CD4-positive, CD25-positive, alpha-beta regulatory T cell (primary cell): ENCODE data around the gene ANKRD31. TPM values are rescaled to one million over a fixed set of nuclear protein-coding genes. Genes with fewer than 3 reads are reported as not detected.

Experiments
- ATAC-seq, 2 donors: fragments of 150-1000 bp; cut with Tn5 transposase; one replicate each; pipeline ENCODE4 v1.10.0; 2021; ENCODE audit warnings: low read depth in 2 of 2, moderate number of reproducible peaks in 2 of 2, moderate library complexity in 1 of 2
- DNase-seq, 3 donors: peaks; one replicate each; pipeline versions ENCODE4 v3.0.0 to v3.0.0-alpha.2; 2012 to 2022; ENCODE audit warnings: mixed read lengths in 1 of 3
- H3K27ac ChIP-seq: one replicate; pipeline ENCODE4 v1.7.0; 2013; ENCODE audit warnings: mild to moderate bottlenecking, low read length; ENCODE audit not compliant: insufficient read depth, poor library complexity, severe bottlenecking
- H3K27me3 ChIP-seq: one replicate; pipeline ENCODE4 v1.7.0; 2013; ENCODE audit warnings: low read length; ENCODE audit not compliant: control insufficient read depth, insufficient read depth
- H3K36me3 ChIP-seq: one replicate; pipeline ENCODE4 v1.7.0; 2013; ENCODE audit warnings: mild to moderate bottlenecking, low read length, moderate library complexity; ENCODE audit not compliant: control insufficient read depth, insufficient read depth
- H3K4me1 ChIP-seq: 2 replicates; pipeline ENCODE4 v1.7.0; 2013; ENCODE audit warnings: mild to moderate bottlenecking, low read length; ENCODE audit not compliant: insufficient read depth, control insufficient read depth, poor library complexity, severe bottlenecking
- H3K4me3 ChIP-seq: one replicate; pipeline ENCODE4 v1.7.0; 2013; ENCODE audit warnings: low read depth, mild to moderate bottlenecking, low read length, moderate library complexity
- H3K9me3 ChIP-seq, 2 experiments: 1 replicate in 1 of 2; 2 replicates in 1 of 2; pipeline ENCODE4 v1.7.0; 2013; ENCODE audit warnings: low read length in 2 of 2, mild to moderate bottlenecking in 1 of 2, moderate library complexity in 1 of 2; ENCODE audit not compliant: control insufficient read depth in 2 of 2
- H3K27ac Mint-ChIP-seq, 3 donors: one replicate each; pipeline ENCODE4 v1.8.0; 2020 to 2022; ENCODE audit warnings: mild to moderate bottlenecking in 3 of 3, mixed read lengths in 3 of 3, moderate library complexity in 2 of 3
- H3K27me3 Mint-ChIP-seq: one replicate; pipeline ENCODE4 v1.8.0; 2022; ENCODE audit warnings: mild to moderate bottlenecking, mixed read lengths
- H3K36me3 Mint-ChIP-seq: one replicate; pipeline ENCODE4 v1.8.0; 2020; ENCODE audit warnings: mixed read lengths
- H3K4me1 Mint-ChIP-seq, 4 donors: one replicate each; pipeline ENCODE4 v1.8.0; 2020 to 2022; ENCODE audit warnings: mixed read lengths in 4 of 4, mild to moderate bottlenecking in 1 of 4
- H3K4me3 Mint-ChIP-seq, 4 donors: one replicate each; pipeline ENCODE4 v1.8.0; 2020 to 2022; ENCODE audit warnings: mild to moderate bottlenecking in 4 of 4, mixed read lengths in 4 of 4, moderate library complexity in 3 of 4
- H3K9me3 Mint-ChIP-seq, 7 donors: one replicate each; pipeline ENCODE4 v1.8.0; 2020 to 2022; ENCODE audit warnings: mixed read lengths in 7 of 7, mild to moderate bottlenecking in 3 of 7, moderate library complexity in 2 of 7
- polyA plus RNA-seq, 4 donors: library from polyadenylated mRNA; unstranded; fragments of 300-500 nt; fragmentation: Illumina TruSeq; gene quantifications; one replicate each; pipeline ENCODE4 v1.2.3, GENCODE V29; 2021
- total RNA-seq: library from RNA; stranded (reverse); gene quantifications from one replicate; pipeline ENCODE4 v1.2.3, GENCODE V29; 2022

Gene ANKRD31
- total and polyA plus RNA-seq, 5 donors from 2014 or later = 0.48 to 0.65 (median 0.51) TPM

DNA sequence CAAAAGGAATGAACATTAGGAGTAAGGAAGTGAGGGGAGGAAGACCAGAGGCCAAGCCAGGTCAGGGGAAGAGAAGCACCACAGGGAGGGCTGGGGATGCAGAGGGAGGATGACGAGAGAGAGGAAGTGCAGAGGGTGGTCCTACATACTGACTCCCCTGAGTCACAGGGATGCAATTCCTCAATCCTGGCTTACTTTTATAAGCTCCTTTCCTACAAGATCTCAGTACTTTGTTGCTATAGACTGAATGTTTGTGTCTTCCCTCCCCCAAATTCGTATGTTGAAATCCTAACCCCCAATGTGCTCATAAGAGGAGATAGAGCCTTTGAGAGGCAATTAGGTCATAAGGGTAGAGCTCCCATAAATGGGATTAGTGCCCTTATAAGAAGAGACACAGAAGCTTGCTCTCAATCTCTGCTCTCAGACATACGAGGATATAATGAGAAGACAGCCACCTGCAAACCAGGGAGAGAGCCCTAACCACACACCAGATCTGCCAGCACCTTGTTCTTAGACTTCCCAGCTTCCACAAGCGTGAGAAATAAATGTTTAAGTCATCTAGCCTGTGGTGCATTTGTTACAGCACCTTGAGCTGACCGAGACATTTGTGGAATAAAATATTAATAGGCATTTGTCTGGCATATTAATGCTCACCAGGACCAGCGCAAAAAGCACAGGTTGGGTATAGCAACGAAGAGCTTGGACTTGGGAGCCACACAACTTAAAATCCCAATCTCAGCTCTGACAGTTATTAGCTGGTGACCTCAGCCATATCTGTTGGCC lies 217.7 kb downstream of the ANKRD31 start:
- ATAC-seq = no peak

More for the DNA sequence above, 217.7 kb downstream of the ANKRD31 start:
- no peaks in the 10 kb centered on the region for H3K36me3 Mint-ChIP-seq
- no peak overlapping the region for H3K4me3 Mint-ChIP-seq
- no peak overlapping the region for H3K27ac Mint-ChIP-seq
- peaks cover 13 to 29% (median 18%) of the 10 kb centered on the region in 4 donors for H3K4me1 Mint-ChIP-seq
- no peaks in the 10 kb centered on the region for H3K27me3 Mint-ChIP-seq
- no peaks in the 10 kb centered on the region for H3K9me3 Mint-ChIP-seq
- Histone ChIP-seq H3K36me3 (no peaks in the 10 kb centered on the region), H3K4me3 (no peak overlapping the region), H3K27ac (no peak overlapping the region), H3K4me1 (peaks cover 9% of the 10 kb centered on the region), H3K27me3 (no peaks in the 10 kb centered on the region), H3K9me3 (no peaks in the 10 kb centered on the region)
- no peak for DNase-seq

Other genes starting within 250 kb of the ANKRD31 start
- gene GCNT4, start 184.3 kb downstream of the ANKRD31 start, total RNA-seq = 16.6 TPM
- gene GCNT4, start 184.3 kb downstream of the ANKRD31 start, polyA plus RNA-seq = 10 to 100 TPM in 2 of 4 donors, 1 to 10 TPM in 2; 7.6 to 15.0 (median 10.3) TPM
- 40.0 TPM for gene HMGCR, start 100.3 kb upstream of the ANKRD31 start, total RNA-seq
- gene HMGCR, start 100.3 kb upstream of the ANKRD31 start, polyA plus RNA-seq = 10 to 100 TPM; 10.5 to 17.1 (median 12.5) TPM